ENCODE data around the gene JAZF1. TPM values are rescaled to one million over a fixed set of nuclear protein-coding genes. Genes with fewer than 3 reads are reported as not detected.

Gene JAZF1
- total RNA-seq = 12.0 and 21.4 TPM in 2 replicates

DNA sequence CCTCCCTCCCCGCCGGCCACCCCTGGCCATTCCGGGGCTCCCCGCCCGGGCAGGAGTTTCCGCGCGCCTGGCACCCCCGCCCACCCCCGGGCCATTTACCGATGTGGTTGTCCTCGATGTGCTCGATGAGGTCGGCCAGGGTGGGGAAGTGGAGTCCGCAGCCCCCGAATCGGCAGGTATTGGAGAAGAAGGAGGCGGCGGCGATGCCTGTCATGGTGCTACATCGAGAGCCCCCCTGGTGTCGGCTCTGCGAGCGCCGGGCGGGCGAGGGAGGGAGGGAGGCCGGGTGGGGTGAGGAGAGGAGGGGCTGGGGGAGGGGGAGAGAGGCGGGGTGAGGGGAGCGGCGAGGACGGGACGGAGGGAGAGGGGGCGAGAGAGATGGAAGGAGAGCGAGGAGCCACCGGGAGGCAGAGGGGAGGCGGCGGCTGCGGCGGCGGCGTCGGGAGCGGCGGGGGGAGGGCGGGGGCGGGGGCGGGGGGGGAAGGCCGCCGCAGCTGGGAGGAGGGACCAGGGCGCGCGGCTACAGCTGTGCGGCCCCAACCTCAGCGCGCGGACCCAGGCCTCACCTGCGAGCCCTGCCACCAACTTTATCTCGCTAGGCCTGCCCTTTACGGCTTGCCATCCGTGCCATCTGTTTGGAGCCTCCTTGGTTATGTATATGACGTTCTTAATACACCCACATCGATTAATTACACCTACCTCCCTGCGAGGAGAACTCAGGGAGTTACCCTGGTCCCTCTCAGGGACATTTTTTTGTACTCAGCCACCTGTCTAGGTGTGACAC is at the start of gene JAZF1:
Gene JAZF1, minus strand, starts transcription at position 432 of the 784 bp plus-strand sequence.

Other genes starting within 250 kb of the JAZF1 start
- gene CREB5, start 231.7 kb upstream of the JAZF1 start, total RNA-seq = 2.5 and 5.6 TPM in 2 replicates

All from uterine smooth muscle cell (primary cell).